ENCODE measurements around the gene TSPO2. TPM values are rescaled to one million over a fixed set of nuclear protein-coding genes. Genes with fewer than 3 reads are reported as not detected.

The TSPO2 gene
- total RNA-seq, 6 donors from 2014 or later = not detected

DNA sequence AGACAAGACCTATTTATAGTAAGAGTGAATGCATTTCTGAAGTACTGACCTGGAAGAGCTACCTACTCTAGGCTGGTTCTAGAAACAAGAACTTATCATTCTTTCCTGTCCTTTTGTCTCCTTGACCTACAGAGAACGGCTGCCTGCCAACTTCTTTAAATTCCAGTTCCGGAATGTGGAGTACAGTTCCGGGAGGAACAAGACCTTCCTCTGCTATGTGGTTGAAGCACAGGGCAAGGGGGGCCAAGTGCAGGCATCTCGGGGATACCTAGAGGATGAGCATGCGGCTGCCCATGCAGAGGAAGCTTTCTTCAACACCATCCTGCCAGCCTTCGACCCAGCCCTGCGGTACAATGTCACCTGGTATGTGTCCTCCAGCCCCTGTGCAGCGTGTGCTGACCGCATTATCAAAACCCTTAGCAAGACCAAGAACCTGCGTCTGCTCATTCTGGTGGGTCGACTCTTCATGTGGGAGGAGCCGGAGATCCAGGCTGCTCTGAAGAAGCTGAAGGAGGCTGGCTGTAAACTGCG lies 19.0 kb downstream of the TSPO2 start:
- Histone ChIP-seq H3K27ac (no peak overlapping the region), H3K36me3 (peaks cover 0 to 40% (median 2%) of the 10 kb centered on the region in 4 donors), H3K9me3 (no peaks in the 10 kb centered on the region), H3K4me3 (no peak overlapping the region), H3K27me3 (no peaks in the 10 kb centered on the region), H3K4me1 (peaks cover 0 to 9% (median 4%) of the 10 kb centered on the region in 4 donors)
- WGBS, 2 donors = 66 to 79% methylated on average over 5 to 13 of the region's 13 CpGs
- ATAC-seq (ENCODE audit: low FRiP score in 2 of 2) (peak in 1 of 2 donors; percentile 24), DNase-seq (no peak)
- TF ChIP-seq, protein P1, sequence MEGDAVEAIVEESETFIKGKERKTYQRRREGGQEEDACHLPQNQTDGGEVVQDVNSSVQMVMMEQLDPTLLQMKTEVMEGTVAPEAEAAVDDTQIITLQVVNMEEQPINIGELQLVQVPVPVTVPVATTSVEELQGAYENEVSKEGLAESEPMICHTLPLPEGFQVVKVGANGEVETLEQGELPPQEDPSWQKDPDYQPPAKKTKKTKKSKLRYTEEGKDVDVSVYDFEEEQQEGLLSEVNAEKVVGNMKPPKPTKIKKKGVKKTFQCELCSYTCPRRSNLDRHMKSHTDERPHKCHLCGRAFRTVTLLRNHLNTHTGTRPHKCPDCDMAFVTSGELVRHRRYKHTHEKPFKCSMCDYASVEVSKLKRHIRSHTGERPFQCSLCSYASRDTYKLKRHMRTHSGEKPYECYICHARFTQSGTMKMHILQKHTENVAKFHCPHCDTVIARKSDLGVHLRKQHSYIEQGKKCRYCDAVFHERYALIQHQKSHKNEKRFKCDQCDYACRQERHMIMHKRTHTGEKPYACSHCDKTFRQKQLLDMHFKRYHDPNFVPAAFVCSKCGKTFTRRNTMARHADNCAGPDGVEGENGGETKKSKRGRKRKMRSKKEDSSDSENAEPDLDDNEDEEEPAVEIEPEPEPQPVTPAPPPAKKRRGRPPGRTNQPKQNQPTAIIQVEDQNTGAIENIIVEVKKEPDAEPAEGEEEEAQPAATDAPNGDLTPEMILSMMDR (IDR thresholded peaks at IDR 0.05) = no peak
- TF ChIP-seq POLR2AphosphoS5 (IDR thresholded peaks at IDR 0.05) (no peak), EP300 (IDR thresholded peaks at IDR 0.05) (no peak), POLR2A (IDR thresholded peaks at IDR 0.05) (no peak)

DNA sequence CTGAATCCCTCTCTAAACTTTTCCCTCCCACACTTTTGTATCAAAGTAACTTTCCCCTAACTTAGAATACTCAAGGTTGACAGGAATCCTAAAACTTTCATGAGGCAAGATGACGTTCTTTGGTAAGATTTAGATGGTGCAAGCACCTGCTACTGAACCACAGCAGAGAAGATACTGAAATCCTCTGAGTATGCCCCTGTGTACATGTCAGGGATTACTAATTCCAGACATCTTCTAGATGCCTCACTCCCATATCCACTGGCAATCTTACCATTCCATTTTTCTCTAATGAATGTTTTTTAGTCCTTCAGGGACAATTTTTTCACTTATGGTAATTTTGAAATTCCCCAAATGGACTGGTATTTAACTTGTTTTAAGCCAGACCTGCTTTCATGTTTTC lies 19.8 kb downstream of the TSPO2 start:
- TF ChIP-seq EP300 (IDR thresholded peaks at IDR 0.05) (no peak), POLR2AphosphoS5 (IDR thresholded peaks at IDR 0.05) (no peak), POLR2A (IDR thresholded peaks at IDR 0.05) (no peak)
- TF ChIP-seq, protein P1 (IDR thresholded peaks at IDR 0.05) = no peak
- DNase-seq (no peak), ATAC-seq (ENCODE audit: low FRiP score in 2 of 2) (no peak)
- 76 to 82% methylated on average over 1 of the region's 1 CpG for WGBS, 2 donors
- Histone ChIP-seq H3K27me3 (no peaks in the 10 kb centered on the region), H3K27ac (no peak overlapping the region), H3K4me1 (peaks cover 0 to 9% (median 4%) of the 10 kb centered on the region in 4 donors), H3K4me3 (no peak overlapping the region), H3K36me3 (peaks cover 0 to 44% (median 2%) of the 10 kb centered on the region in 4 donors), H3K9me3 (no peaks in the 10 kb centered on the region)

DNA sequence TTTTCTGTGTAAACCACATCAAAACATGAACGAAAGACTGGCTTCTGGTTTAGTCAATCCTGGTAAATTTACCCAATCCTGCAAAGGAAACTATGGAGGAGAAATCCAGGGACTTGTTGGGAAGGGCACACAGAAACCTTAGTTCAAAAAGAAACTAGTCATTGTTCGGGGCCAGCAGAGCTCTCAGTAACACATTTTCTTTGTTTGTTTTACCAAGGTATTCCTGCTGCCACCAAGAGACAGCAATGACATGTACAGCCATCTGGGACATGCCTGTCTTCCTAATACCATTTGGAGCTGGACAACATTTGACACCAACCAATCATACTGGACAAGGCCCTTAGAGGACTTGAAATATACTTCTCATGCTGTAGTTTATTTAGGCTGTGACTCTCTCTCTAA lies 21.6 kb downstream of the TSPO2 start:
- H3K4me1 ChIP-seq = peaks cover 0 to 9% (median 4%) of the 10 kb centered on the region in 4 donors
- no peaks in the 10 kb centered on the region for H3K27me3 ChIP-seq
- DNase-seq (no peak), ATAC-seq (ENCODE audit: low FRiP score in 2 of 2) (no peak)
- H3K36me3 ChIP-seq = peaks cover 0 to 52% (median 10%) of the 10 kb centered on the region in 4 donors
- H3K4me3 ChIP-seq = no peak overlapping the region
- no peak for TF ChIP-seq POLR2AphosphoS5 (IDR thresholded peaks at IDR 0.05)
- no peak for TF ChIP-seq POLR2A (IDR thresholded peaks at IDR 0.05)
- TF ChIP-seq, protein P1 (IDR thresholded peaks at IDR 0.05) = no peak
- TF ChIP-seq EP300 (IDR thresholded peaks at IDR 0.05) = no peak
- WGBS, 2 donors = 87 to 91% methylated on average over 2 of the region's 2 CpGs
- no peak overlapping the region for H3K27ac ChIP-seq
- H3K9me3 ChIP-seq = no peaks in the 10 kb centered on the region

DNA sequence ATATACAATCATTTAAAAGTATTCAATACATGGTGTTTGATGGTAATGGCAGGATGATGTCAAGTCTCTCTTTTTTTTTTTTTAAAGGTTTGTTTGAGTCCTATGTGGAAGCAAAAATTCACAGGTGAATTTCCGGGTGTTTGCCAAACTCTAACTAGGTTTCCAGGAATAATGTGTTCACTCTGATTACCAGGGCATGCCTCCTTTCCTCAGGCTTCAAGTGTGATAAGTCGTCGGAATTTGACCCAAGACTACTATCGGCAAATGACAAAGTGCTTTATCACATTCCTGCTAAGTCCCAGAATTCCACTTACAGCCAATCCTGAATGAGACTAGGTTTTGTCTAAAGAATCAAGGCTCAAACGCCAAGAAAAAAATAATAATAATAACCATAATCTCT lies 22.6 kb downstream of the TSPO2 start:
- peaks cover 0 to 61% (median 10%) of the 10 kb centered on the region in 4 donors for H3K36me3 ChIP-seq
- no peak for TF ChIP-seq POLR2AphosphoS5 (IDR thresholded peaks at IDR 0.05)
- TF ChIP-seq, protein P1 (IDR thresholded peaks at IDR 0.05) = no peak
- no peak for TF ChIP-seq POLR2A (IDR thresholded peaks at IDR 0.05)
- no peak for TF ChIP-seq EP300 (IDR thresholded peaks at IDR 0.05)
- no peak overlapping the region for H3K4me3 ChIP-seq
- no peak for ATAC-seq (ENCODE audit: low FRiP score in 2 of 2)
- H3K27ac ChIP-seq = no peak overlapping the region
- peaks cover 0 to 9% (median 4%) of the 10 kb centered on the region in 4 donors for H3K4me1 ChIP-seq
- 66 to 83% methylated on average over 5 of the region's 5 CpGs for WGBS, 2 donors
- no peaks in the 10 kb centered on the region for H3K27me3 ChIP-seq
- H3K9me3 ChIP-seq = no peaks in the 10 kb centered on the region
- DNase-seq = no peak

DNA sequence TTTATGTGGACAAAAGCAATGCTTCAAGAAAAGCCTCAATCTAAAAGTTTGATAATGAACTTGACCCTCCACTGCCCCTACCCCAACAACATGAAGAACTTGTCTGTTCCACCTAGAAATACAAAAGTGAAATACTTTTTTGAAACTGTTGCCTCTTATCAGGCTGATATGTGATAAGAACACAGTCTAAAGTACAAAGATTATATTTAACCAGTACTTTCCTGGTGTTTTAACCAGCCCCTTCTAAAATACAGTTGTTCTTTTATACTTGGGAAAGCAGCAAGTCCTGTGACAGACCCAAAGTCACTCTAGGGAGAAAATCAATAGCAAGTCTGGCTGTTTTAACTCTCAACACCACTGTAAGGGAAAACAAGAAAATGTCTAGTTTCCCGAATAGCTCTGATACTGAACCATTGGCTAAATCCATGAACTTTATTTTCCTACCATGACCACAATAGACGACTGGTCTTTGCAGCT lies 23.3 kb downstream of the TSPO2 start:
- H3K4me1 ChIP-seq = peaks cover 3 to 14% (median 8%) of the 10 kb centered on the region in 4 donors
- DNase-seq (no peak), ATAC-seq (ENCODE audit: low FRiP score in 2 of 2) (no peak)
- H3K27ac ChIP-seq = no peak overlapping the region
- TF ChIP-seq, protein P1 (IDR thresholded peaks at IDR 0.05) = no peak
- TF ChIP-seq EP300 (IDR thresholded peaks at IDR 0.05) (no peak), POLR2AphosphoS5 (IDR thresholded peaks at IDR 0.05) (no peak), POLR2A (IDR thresholded peaks at IDR 0.05) (no peak)
- H3K27me3 ChIP-seq = no peaks in the 10 kb centered on the region
- 89 to 91% methylated on average over 2 of the region's 2 CpGs for WGBS, 2 donors
- H3K36me3 ChIP-seq = peaks cover 0 to 66% (median 10%) of the 10 kb centered on the region in 4 donors
- no peak overlapping the region for H3K4me3 ChIP-seq
- H3K9me3 ChIP-seq = no peaks in the 10 kb centered on the region

Data from upper lobe of left lung (tissue), 6 donors.